Midbrain (tissue), 1 donor: ENCODE measurements around the gene APELA.
"Not testable (repeated sequence)": the region's sequence is repeated elsewhere in the genome, so short reads cannot be mapped to it uniquely, and the experiment has no call there.

Experiments
- DNase-seq: peaks from one replicate; lab custom pipeline; 2025; lab: John Stamatoyannopoulos, UW

Gene APELA

DNA sequence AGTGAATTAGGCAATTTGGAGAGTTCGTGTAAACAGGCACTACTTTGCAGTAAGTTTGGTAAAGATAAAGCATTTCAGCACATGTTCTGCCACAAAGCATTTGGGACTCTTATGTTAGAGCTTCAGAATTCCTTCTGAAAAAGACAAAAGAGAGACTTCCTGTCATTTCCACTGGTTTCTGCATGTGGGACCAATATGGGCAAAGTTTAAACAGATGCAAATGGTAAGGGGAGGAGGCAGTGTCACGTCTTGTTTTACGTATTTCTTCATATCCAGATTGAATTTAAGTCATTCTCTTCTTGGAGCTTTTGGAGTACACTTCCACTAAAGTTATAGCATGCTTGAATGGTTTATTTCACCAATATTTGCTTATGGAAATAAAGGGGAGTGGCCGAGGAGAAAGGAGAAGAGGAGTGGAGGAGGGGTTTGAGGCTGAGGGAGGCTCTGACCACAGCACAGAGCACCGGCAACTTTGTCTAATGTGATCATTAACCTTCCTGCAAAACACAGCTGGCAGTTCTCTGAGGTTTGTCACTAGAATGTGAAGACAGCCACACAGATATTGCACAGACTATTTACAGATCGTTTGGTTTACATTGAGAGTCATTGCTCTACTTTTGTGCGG lies at the start of gene APELA:
Gene APELA (plus strand): TSS at position 479 of the 625 bp plus-strand sequence. CDS start 154 bp downstream, outside the sequence.
- DNase-seq, result no peak

DNA sequence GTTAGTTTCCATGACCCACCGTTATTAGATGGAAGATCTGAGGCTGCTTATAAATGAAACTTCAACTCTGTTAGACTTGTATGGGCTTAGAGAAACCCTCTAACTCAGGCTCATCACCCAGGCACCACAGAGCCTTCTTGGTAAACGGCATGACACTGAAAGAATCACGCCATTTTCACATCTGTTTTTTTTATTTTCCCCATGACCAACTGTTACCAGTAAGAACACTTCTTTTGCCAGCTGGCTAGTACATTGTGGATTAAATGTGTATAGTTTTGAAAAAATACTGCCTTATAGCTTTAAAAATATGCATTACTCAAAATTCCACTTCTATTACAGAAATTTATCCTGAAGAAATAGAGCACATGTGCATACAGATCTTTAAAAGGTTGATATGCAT lies 48.0 kb upstream of the APELA start:
- no peak for DNase-seq

DNA sequence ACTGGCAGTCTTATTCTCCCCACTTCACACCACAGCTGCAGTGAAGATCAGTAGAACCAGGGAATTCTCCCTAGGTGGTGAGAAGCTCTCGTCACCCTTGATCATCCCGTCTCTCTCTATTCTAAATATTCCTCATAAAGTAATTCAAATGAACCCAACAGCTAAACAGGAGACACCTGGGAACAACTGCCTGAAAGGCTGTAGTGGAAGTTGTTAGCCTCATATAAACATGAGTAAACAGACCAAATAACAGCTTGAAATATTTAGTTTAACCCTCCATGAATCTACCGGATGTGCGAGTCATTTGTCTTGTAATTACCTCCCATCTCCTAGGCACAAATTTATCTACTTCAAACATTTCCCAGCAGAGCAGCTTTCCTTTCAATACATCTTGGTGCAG lies 30.4 kb upstream of the APELA start:
- no peak for DNase-seq

GRCh38 chr4:164847016-164847415 lies 30.0 kb upstream of the APELA start:
- no peak for DNase-seq

GRCh38 chr4:164847967-164848649 lies 28.9 kb upstream of the APELA start:
- no peak for DNase-seq

- no peak for DNase-seq
Measured at GRCh38 chr4:164856396-164856795, 20.6 kb upstream of the APELA start.

- no peak for DNase-seq
Measured at GRCh38 chr4:164866817-164867490, 10.0 kb upstream of the APELA start.

DNA sequence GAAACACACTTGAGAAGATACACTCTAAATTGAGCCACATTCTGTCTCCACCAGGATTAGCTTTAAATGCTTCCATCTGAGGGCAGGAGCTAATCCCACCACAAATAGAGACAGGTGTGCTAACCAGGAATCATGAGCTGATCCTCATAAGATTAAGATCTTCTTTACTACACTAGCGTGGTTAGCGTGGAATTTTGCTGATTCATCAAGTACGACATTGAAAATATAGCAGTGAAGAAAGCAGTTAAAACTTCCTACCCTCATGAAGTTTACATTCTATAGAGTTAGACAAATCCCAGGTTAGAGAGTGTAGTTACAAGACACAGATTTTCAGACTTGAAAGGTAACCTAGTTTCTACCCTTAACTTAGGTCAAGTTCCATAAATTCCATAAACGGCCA lies 5.3 kb upstream of the APELA start:
- no peak for DNase-seq

DNA sequence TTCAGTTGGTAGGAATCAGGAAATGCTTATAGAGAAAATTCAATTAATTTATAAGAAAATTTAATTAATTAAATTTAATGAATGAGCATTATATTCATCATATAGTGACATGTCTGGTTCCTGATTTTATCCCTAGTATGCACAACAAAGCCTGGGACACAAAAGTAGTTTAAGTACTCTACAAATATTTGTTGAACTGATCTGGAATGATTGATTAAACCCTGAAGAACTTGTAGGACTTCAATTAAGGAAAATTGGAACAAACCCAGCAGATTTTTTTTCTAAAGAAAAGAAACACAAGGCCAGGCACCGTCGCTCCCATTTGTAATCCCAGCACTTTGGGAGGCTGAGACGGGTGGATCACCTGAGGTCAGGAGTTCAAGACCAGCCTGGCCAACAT lies 4.5 kb upstream of the APELA start:
- no peak for DNase-seq

- DNase-seq, result no peak
Measured at GRCh38 chr4:164874789-164875188, 2.2 kb upstream of the APELA start.

DNA sequence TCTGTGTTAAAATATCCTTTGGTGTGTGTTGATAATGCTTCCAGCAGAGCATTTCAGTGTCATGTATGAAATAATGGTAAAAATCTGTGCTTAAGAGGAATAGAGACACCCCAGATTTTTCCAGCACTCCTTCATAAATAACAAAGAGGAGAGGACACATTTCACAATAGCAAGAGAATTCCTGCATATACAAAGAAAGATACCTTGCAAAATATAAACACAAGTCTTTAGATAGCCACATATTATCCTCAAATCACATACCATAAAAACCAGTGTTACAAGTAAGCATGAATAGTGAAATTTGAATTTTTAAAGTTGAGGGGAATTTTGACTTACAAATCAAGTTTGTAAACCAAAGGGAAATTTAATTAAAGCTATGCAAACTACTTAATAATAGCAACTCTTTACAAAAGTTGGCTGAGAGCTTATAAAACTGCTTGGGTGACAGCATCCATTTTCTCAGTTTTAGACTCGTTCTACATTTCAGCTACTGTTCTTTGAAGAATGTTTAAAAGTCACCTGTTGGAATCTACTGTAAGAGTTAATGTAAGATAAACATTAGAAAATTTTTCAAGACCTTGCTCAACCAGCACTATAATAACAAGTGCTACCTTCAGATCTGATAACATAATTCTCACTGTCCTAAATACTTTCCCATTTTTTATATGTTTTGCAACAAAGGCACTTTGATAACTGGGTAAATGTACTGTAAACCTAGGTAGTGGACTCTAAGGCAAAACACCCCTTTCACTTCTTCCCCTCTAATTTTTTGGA lies 3.7 kb downstream of the APELA start:
- no peak for DNase-seq

DNA sequence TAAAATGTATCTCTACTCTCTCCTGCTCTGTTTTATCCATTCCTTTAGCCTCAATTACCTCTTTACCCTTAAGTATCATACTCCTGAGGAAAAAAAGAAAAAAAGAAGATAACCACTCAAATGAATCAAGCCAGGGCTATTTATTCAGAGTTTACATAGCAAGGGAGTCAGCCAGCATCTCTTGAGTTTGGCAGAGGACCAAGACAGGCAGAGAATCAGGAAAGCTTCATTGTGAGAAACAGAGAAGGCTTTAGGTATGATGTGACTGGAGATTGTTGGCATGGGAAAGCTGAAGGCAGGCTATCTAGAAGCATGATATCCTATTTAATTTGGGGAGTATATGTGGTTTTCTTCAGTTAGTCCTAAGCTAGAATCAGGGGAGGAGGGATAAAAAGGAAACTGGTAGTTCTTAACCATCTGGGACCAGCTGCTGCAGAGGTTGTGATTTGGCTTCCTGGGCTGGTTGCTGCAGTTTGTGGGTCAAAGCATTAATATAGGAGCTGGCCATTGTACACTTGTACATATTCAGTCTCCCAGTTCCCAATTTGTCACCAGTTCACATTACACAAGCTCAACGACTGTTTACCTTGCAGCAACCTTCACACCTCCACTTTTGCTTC lies 11.2 kb downstream of the APELA start:
- no peak for DNase-seq

DNA sequence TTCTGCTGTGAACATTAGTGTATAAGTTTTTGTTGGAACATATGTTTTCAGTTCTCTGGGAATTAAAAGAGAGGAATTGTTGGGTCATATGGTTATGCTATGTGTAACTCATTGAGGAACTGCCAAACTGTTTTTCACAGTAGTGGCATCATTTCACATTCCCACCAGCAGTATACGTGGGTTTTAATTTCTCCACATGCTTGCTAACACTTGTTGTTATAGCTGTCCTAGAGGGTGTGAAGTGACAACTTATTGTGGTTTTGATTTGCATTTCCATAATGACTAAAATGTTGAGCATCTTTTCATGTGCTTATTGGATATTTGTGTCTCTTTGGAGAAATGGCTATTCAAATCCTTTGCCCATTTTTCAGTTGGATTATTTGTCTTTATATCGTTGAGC lies 13.7 kb downstream of the APELA start:
- DNase-seq, result no peak

GRCh38 chr4:164892018-164892417 lies 15.0 kb downstream of the APELA start:
- DNase-seq, result no peak

- no peak for DNase-seq
Measured at GRCh38 chr4:164894702-164895101, 17.7 kb downstream of the APELA start.

- DNase-seq, result no peak
Measured at GRCh38 chr4:164902608-164903007, 25.6 kb downstream of the APELA start.

- no peak for DNase-seq
Measured at GRCh38 chr4:164904336-164904735, 27.4 kb downstream of the APELA start.

DNA sequence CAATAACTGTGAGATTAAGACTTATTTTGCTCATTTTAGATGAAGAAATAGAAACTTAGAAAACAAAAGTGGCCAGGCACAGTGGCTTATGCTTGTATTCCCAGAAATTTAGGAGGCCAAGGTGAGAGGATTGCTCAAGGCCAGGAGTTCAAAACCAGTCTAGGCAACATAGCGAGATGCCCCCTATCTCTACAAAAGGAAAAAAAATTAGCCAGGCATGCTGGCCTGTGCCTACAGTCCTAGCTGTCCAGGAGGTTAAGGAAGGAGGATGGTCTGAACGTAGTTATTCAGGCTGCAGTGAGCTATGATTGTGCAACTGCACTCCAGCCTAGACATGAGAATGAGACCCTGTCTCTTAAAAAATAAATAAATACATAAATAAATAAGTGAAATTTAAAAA lies 28.0 kb downstream of the APELA start:
- no peak for DNase-seq

- no peak for DNase-seq
Measured at GRCh38 chr4:164906368-164906767, 29.4 kb downstream of the APELA start.

GRCh38 chr4:164913506-164913905 lies 36.5 kb downstream of the APELA start:
- not testable (repeated sequence) for DNase-seq

- DNase-seq, result no peak
Measured at GRCh38 chr4:164918956-164919355, 42.0 kb downstream of the APELA start.

DNA sequence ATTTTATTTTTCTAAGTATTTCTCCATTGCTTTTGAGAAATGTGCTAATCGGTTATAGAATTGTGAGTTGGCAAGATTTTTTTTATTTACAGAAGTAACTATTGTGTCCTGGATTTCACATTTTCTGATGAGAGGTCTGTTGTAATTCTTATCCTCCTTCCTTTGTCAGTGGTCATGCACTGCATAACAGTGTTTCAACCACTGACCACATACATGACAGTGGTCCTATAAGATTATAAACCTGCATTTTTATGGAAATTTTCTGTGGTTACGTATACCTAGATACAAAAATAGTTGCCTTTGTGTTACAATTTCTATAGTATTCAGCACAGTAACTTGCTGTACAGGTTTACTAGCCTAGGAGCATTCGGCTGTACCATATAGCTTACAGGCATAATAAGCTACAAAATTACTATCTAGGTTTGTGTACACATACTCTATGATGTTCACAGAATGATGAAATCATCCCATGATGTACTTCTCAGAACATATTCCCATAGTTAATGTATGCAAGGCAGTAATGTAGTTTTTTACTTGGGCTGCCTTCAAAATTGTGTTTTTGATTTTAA lies 47.8 kb downstream of the APELA start:
- DNase-seq, result no peak
